ENCODE data around the gene TRAPPC6A.

Gene TRAPPC6A

GRCh38 chr19:45186509-45187334 lies 8.7 kb upstream of the TRAPPC6A start:
- DNase-seq (ENCODE audit: low spot score): no peak

GRCh38 chr19:45184115-45184514 lies 6.1 kb upstream of the TRAPPC6A start:
- no peak for DNase-seq (ENCODE audit: low spot score)

DNA sequence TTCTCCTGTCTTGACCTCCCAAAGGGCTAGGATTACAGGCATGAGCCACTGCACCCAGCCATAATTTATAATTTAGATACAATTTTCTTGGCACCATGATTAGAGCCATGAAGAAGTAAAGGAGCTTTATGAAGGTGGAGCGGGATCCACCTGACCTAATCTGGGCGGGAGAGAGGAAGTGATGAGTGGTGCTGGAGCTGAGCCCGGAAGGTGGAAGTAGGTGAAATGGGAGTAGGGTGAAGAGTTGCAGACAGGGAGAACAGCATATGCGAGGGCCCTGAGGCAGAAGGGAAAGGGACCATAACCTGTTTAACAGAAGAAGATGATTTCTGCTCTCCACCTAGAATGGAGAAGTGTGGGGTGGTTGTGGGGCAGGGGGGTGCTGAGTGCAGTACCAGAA lies 4.7 kb upstream of the TRAPPC6A start:
- no peak for DNase-seq (ENCODE audit: low spot score)

DNA sequence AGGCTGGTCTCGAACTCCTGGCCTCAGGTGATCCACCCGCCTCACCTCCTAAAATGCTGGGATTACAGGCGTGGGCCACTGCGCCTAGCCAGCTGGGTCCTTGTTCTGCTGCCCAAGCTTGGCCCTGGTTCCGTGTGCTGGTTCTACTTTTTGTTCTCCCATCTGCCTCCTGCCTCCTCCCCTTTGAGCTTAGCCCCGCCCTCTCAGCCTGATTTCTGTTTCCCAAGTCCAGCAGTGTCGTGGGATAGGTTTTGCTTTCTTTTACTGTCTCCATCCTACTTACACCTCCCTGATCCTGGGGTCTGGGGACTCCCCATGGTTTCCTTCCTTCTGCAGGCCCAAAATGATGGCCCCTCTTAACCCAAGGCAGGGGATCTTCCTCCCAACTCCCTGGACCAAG lies 2.9 kb upstream of the TRAPPC6A start:
- no peak for DNase-seq (ENCODE audit: low spot score)

DNA sequence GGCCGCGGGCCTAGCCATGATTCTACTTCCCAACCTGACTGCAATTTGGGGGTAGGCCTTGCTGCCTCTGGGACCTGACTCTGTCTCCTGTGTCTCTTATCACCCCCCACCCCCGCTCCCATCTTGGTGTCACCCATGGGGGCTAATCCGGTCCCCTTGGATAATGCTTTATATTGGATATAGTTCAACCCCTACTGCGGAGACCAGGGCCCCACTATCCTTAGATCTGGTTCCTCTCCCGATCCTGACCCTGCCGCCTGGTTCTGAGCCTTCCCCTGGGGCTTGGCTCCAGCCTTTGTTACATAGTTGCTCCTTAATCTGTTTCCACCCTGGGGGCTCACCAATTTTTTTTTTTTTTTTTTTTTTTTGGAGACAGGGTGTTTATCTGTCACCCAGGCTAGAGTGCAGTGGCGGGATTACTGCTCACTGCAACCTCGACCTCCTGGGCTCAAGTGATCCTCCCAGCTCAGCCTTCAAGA lies 1.9 kb upstream of the TRAPPC6A start:
- DNase-seq (ENCODE audit: low spot score): no peak

DNA sequence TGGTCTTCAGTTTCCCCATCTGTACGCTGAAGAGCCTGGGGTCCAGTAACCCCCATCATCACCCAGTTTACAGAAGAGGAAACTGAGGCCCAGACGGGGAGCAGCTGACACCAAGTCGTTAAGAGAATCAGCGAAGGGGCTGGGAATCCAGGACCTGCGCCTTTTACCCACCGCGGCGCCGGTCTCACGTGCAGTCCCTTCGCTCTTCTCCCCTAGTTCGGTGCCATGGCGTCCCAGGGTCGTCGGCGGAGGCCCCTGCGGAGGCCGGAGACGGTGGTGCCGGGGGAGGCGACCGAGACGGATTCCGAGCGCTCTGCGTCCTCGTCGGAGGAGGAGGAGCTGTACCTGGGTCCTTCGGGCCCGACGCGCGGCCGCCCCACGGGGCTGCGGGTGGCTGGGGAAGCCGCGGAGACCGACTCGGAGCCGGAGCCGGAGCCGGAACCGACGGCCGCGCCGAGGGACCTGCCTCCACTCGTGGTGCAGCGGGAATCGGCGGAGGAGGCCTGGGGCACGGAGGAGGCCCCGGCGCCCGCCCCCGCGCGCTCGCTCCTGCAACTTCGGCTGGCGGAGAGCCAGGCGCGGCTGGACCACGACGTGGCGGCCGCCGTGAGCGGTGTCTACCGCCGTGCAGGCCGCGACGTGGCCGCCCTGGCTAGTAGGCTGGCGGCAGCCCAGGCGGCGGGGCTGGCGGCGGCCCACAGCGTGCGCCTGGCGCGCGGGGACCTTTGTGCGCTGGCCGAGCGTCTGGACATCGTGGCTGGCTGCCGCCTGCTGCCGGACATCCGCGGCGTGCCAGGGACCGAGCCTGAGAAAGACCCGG lies 1.2 kb upstream of the TRAPPC6A start:
- peak; percentile 38 for DNase-seq (ENCODE audit: low spot score)

DNA sequence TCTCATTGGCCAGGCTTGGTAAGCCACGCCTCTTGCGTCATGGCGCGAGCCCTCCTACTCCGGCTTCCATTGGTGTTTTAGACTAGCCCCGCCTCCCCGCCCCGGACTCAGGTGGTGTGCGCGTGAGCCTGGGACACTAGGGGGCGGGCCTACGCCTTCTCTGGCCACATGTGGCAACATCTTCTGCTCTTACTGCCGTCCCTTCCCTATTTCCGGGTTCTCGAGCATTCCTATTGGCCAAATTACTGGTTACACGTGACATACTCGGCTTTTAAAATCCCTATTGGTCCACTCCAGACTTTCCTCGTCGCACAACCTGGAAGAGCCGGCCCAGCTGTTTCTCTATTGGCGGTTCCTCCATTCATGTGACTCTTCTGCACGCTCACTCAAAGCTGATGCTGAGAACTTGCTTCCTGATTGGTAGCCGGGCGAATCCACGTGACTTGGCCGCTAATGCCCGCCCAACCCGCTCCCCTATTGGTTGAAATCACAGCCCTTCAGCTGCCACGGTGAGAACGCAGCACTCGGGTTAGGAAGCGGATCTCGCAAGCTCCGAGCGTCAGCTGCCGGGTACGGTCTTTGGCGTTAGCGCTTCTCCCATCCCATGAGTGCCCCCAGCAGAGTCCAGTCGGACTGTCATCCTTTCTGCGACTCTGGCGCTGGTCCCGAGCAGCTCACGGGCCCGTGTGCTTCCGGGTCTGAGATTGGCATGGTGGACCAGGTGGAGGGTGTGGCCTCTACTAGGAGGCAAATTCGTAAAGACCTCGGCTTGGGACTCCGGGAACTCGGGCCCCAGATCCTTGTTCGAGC lies 430 bp upstream of the TRAPPC6A start, which contains the start of gene BLOC1S3:
TSS of gene BLOC1S3 (plus strand) at position 523 of the 810 bp plus-strand sequence. CDS start 513 bp downstream, outside the sequence.
- DNase-seq (ENCODE audit: low spot score): peak; percentile 100

DNA sequence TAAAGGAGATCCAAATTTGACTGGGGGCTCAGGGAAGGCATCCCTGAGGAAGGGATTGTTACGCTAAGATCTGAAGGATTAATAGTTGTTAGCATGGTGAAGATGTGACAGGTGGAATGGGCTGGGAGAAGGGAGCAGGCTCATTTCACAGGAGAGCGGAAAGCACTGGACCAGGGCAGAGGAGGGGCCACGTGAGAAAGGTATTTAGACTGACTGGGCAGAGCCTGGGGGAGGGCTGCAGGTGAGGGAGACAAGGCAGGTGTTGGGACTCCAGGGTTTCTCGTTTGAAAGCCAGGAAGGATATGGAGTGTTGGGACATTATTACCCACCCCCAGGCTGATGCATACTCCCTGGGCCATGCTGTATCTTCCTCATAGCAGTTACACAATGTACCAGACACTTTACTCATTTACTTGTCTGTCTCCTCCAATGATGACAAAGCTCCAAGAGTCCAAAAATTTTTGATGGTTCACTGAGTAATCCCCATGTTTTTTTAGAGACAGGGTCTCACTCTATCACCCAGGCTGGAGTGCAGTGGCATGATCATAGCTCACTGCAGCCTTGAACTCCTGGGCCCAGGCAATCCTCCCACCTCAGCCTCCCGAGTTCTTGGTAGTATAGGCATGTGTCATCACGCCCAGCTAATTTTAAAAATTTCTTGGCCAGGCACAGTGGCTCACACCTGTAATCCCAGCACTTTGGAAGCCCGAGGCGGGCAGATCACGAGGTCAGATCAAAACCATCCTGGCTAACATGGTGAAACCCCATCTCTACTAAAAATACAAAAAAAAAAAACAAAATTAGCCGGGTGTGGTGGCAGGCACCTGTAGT lies 2.3 kb downstream of the TRAPPC6A start:
- no peak for DNase-seq (ENCODE audit: low spot score)

DNA sequence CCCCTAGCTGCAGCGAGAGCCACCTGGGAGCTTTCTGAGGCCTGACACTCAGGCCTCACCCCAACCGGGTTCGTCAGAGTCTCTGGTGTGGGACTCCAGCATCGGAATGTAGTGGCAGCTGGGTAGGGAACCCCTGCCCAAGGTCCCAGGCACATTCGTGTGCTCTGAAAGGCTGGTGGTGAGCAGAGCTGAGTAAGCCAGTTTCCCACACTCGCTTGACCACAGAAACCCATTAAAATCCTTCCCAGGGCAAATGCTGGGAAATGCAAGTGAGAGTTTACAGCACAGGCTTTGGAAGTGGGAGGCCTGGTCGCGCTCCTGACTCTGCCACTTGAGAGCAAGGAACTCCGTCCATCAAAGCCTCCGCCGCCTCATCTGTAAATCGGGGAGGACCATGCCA lies 4.2 kb downstream of the TRAPPC6A start:
- no peak for DNase-seq (ENCODE audit: low spot score)

DNA sequence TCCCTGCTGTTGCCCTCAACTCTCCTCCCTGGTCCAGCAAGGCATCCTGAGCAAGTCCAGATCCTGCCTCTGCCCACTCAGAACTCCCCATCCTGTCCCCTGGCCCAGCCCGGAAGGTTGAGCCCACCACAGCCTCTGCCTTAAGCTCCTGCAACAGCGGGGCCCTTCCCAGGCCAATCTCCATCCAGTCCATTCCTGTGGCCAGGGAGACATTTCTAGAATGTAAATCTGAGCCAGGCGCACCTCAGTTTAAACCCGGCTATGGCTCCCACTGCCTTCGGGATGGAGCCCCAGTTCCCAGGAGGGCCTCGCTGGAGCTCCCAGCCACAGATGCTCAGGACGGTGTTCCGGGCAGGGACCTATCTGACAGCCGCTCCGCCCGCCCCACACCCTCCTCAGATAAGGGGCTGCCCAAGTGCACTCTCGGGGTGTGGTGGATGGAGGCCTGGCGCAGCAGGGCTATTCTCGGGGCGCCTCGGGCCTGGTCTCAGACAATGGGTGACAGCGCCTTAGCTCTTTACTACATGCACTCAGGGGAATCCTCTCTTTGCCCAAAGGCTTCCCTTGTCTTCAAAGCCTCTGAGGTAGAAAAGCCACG lies 5.3 kb downstream of the TRAPPC6A start:
- no peak for DNase-seq (ENCODE audit: low spot score)

DNA sequence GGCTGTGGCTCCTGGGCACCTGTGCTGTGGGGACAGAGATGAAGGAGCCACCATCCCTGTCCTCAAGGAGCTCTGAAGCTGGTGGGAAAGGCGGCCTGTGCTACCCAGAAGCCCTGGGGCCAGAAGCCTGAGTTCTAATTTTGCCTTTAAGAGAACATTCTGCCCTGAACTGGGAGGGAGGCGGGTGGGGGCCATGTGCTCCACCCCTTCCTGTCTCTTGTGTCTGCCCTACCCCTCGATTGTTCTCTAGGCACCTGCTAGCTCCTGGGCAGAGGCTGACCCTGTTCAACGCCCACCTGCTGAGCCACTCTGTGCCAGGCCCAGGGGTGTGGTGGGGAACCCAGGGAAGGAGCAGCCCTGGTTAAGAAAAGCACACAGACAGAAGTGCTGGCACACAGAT lies 5.9 kb downstream of the TRAPPC6A start:
- no peak for DNase-seq (ENCODE audit: low spot score)

DNA sequence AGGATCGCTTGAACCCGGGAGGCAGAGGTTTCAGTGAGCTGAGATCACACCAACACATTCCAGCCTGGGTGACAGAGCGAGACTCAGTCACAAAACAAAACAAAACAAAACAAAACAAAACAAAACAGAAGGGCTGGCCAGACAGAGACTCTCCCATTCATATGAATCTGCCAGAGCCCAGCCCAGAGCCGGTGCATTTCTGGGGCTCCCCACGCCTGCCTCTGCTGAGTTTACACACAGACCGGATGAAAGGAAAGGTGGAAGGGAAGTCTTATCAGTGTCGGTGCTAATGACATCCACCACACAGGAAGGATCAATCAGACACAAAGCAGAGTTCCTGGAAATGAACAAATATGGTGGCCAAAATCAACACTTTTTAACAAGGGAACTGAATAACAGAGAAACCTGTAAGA lies 6.8 kb downstream of the TRAPPC6A start:
- DNase-seq (ENCODE audit: low spot score): no peak

- no peak for DNase-seq (ENCODE audit: low spot score)
These were observed 7.6 kb downstream of the TRAPPC6A start for GRCh38 chr19:45170146-45171106.

DNA sequence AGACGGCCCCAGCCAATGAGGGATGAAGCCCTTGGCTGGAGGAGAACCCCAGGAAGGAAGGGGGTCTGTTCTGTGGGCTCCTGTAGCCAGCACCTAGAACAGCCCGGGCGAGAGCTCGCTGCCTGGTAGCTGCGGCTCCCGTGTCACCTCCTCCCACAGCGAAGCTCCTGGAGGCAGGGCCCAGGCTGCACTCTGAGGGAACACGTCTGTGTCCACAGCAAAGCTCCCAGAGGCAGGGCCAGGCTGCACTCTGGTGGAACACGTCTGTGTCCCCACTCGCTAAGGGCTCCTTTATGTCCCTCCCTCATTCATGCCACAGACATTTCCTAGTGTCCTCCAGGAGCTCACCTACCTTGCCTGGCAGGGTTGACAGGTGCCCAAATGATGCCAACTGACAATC lies 8.4 kb downstream of the TRAPPC6A start:
- DNase-seq (ENCODE audit: low spot score): no peak

GRCh38 chr19:45168767-45169351 lies 9.2 kb downstream of the TRAPPC6A start:
- no peak for DNase-seq (ENCODE audit: low spot score)

DNA sequence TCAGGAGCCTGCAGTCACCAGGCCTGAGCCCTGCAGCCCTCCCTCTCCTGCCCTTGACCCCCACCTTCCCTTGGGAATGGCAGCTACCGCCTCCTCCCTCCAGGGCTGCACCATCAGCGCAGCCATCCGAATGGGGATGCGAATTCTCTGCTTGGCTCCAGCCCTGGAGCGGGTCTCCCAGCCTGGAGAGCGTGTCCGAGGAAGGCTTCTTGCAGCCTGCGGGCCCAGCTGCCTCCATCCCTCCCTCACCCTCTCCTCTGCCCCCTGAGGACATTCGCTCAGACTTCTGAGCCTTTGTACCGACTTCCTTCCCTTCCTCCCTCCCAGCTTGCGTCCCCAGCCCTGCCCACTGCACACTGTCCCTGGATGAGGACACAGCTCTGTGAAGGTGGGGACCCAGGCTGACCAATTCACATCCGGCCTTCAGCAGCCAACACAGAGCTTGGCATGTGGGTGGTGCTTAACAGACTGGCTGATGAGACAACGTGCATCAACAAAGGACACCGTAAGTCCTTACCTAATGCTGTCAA lies 11.2 kb downstream of the TRAPPC6A start:
- no peak for DNase-seq (ENCODE audit: low spot score)

DNA sequence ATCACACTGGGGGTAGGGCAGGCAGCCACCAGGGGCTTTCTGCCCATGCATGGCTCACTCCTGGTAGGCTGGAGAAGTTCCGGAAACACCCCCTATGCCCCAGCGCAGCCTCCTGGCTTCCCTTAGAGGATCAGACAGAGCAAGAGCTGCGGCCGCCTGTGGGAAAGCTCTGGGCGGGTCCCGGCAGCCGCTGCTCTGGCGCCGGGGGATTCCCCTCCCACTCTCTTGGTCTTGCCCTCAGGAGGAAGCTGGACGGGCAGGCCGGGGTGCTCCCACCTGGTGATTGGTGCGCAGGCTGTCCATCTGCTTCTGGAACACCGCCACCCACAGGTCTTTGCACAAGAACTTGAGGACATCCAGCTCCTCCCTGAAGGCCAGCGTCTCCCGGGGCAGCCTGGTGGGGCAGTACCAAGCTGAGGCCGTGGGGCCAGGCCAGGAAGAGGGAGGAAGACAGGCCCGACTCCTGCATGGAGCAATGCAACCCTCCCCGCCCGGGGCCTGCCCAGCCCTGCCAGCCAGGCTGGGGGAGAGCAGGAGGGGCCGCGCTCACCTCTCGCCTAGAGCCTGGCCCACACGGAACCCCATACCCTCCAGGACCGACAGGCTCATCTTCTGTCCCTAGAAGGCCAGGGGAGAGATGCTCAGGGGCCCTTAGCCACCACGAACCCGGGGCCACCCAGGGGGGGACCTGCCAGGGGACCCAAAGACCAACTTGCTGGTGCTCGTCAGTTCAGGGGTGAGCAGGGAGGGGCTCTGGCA lies 13.3 kb downstream of the TRAPPC6A start:
- no peak for DNase-seq (ENCODE audit: low spot score)

DNA sequence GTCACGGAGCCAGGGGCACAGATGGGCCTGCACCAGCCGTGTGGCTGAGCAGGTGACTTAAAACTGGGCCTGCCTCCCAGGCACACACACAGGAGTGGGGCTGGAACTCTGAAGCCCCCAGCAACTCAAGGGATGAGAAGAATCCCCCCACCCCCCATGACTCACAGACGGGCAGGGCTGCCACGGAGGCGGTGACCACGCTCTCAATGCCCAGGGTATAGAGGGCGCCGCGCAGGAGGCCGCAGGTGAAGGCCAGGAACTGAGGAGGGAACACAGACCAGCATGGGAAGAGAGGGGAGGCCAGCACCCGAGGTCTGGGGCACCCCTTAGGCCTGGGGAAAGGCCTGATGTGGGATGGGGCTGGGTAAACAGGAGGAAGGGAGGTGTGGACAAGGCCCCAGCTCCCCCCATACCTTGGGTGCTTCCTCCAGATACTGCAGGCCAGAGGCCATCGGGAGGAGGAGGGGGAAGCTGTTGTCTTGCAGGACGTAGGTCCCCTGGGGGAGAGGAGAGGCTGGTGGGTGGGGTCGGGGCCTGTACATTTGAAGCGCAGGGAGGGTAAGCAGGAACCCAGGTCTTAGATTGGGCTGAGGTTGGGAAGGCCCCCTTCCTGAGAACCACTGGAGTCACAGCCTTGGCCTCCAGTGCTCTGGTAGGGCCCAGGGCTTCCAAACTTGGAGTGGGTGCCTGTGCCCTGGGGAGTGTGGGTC lies 14.1 kb downstream of the TRAPPC6A start:
- no peak for DNase-seq (ENCODE audit: low spot score)
